ENCODE data around the gene TREML1.

DNA sequence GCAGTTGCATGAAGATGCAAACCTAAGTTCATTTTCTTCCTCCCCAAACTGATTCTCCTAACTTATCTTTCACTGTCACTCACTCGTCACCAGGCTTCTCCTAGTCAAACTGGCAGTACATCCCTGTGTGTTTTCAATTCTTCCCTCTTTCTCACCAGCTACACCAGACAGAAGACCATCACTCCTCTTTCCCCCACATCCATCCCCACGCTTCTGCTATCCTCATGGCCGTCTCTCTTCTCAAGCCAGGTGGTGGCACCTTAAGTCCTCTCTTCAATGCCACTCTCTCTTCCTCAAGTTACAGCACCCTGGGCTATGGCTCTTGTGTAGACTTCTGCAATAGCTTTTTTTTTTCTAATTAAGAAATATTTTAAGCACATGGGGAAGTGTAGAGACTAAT lies 23.1 kb upstream of the TREML1 start:
- TF ChIP-seq CTCF (IDR thresholded peaks at IDR 0.05) (no peak), POLR2A (IDR thresholded peaks at IDR 0.05) (no peak), POLR2AphosphoS5 (IDR thresholded peaks at IDR 0.05) (no peak), EP300 (IDR thresholded peaks at IDR 0.05) (no peak)

All from suprapubic skin (tissue), 4 donors.